ENCODE data around the gene MYPN.
A peak's percentile ranks its signal among the peaks of the same experiment; 100 is the strongest.

DNA sequence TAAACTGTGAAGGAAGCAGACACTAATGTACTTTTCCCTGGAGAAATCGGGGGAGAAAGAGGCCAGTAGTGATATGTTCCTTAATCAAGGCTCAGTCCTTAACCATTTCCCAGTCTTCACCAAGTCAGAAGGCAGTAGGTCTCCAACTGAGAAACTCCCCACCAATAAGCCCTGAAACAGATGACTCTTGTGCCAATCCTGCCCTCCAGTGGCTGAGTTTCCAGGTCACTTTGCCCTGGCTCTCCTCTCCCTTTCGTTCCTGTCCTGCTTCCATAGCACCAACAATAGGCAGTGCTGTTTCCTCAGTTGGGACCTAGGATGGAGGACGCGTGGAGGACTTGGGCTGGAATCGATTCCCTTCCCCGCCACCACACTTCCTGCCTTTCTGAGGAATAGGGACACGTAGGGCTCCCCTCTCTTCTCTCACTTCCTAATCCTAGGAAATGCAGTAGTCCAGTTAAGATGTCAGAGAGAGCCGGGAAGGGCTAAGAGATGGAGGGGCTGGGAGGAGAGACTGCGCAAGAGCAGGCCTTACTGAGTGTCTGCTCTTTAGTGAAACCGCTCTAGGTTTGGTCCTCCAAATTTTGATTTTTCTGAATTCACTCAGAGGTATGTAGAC, 99.2 kb downstream of the MYPN start:
- TF ChIP-seq REST (IDR thresholded peaks at IDR 0.05; ENCODE audit: unreplicated experiment) (peak; percentile 11), CTCF (conservative IDR thresholded peaks at IDR 0.05; ENCODE audit: low read depth in 2 of 2) (peak; percentile 81 to 100), EZH2 (IDR thresholded peaks at IDR 0.05; ENCODE audit: low read depth, unreplicated experiment) (no peak), POLR2AphosphoS5 (IDR thresholded peaks at IDR 0.05; ENCODE audit: low read depth) (no peak), EZH2phosphoT487 (IDR thresholded peaks at IDR 0.05; ENCODE audit: unreplicated experiment) (no peak), CREB1 (CRISPR knock-in tag; IDR thresholded peaks at IDR 0.05; ENCODE audit: low read depth) (no peak)
